ENCODE data around the gene NET1.
A peak's percentile ranks its signal among the peaks of the same experiment; 100 is the strongest.

The NET1 gene

DNA sequence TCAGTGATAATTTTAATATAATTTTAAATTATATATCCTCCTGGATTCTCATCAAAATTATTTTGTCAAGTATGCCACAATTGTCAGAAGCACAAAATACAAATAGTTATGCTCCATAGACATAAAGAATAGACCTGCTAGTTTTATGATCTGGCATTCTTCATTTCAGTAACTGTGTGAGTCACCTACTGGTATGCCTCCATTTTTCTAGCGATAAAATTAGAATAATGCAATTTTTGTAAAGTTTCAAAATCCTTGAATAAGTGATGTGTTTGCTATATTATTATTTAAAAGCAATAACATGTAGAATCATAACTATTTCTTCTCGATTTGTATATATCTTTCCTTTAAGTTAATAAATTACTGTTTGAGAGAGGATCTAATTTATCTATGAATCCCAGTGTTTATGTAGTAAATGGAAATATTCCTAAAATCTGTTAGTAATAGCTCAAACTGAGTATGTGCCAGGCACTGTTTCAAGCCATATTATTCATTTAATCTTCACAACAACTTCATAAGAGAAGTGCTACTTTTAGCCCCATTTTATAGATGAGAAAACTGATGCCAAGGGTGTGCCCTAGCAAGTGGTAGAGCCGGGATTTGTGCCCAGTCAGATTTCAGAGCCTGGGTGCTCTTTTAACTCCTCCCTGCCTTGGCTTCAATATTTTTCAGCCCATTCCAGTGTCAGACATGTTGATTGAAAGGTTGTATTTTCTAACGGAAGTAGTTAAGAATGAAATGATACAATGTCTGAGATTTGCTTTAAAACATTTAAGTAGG is 38.4 kb downstream of the NET1 start:
- H3K27ac ChIP-seq: peak overlapping the region; percentile 86
- TF ChIP-seq, protein P1, sequence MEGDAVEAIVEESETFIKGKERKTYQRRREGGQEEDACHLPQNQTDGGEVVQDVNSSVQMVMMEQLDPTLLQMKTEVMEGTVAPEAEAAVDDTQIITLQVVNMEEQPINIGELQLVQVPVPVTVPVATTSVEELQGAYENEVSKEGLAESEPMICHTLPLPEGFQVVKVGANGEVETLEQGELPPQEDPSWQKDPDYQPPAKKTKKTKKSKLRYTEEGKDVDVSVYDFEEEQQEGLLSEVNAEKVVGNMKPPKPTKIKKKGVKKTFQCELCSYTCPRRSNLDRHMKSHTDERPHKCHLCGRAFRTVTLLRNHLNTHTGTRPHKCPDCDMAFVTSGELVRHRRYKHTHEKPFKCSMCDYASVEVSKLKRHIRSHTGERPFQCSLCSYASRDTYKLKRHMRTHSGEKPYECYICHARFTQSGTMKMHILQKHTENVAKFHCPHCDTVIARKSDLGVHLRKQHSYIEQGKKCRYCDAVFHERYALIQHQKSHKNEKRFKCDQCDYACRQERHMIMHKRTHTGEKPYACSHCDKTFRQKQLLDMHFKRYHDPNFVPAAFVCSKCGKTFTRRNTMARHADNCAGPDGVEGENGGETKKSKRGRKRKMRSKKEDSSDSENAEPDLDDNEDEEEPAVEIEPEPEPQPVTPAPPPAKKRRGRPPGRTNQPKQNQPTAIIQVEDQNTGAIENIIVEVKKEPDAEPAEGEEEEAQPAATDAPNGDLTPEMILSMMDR (conservative IDR thresholded peaks at IDR 0.05): no peak

DNA sequence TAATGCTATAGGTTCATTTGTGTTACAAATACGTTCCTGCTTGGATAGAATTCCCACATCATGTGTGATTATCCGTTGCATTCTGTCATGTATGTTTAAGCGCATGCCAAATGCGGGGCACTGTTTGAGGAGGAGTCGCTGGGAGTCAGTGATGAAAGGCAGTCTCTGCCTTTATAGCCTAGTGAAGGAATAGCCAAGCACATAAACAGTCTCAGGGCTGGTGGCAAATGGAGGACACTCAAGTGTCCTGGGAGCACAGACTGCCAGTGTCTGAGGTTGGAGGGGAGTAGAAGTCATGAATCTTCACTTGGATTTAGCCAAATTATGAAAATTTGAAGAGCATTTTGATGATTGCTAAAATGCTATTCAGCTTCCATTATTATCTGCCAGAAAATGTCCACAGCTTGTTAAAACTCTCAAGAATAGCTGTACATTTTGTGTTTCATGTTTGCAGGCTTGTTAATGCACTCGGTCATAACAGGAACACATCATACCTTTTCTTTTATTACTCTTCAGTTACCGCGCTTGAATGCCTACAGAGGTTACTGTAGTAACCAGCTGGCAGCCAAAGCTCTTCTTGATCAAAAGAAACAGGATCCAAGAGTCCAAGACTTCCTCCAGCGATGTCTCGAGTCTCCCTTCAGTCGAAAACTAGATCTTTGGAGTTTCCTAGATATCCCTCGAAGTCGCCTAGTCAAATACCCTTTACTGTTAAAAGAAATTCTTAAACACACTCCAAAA is 41.6 kb downstream of the NET1 start:
- TF ChIP-seq, protein P1 (conservative IDR thresholded peaks at IDR 0.05): no peak
- H3K27ac ChIP-seq: peak overlapping the region; percentile 86

DNA sequence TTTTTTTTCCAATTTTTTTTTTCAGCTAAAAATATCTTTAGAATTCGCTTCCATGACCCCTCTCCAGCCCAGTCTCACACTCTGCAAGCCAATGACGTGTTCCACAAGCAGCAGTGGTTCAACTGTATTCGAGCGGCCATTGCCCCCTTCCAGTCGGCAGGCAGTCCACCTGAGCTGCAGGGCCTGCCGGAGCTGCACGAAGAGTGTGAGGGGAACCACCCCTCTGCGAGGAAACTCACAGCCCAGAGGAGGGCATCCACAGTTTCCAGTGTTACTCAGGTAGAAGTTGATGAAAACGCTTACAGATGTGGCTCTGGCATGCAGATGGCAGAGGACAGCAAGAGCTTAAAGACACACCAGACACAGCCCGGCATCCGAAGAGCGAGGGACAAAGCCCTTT is 44.2 kb downstream of the NET1 start:
- TF ChIP-seq, protein P1 (conservative IDR thresholded peaks at IDR 0.05): no peak
- H3K27ac ChIP-seq: no peak overlapping the region; the same call in 1 of the 2 replicates

DNA sequence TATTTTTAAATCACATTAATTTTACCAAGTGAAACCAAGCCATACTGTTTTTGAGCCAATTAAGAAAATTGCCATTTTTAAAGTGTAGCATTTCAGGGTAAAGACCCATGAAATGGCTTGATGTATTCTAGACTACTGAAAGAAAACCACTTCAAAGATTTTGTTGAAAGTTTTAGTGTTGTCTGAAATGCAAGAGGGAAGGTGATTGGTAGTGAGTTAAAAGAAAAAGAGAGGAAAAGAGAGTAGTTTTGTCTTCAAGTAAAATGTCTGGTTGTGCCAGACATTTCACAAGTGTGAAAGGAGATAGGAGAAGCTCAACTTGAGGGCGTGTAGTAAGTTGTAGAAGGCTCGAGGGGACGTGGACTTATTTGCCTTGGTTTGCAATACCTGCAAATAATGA is 45.4 kb downstream of the NET1 start:
- no peak overlapping the region; the same call in 1 of the 2 replicates for H3K27ac ChIP-seq
- TF ChIP-seq, protein P1 (conservative IDR thresholded peaks at IDR 0.05): no peak

DNA sequence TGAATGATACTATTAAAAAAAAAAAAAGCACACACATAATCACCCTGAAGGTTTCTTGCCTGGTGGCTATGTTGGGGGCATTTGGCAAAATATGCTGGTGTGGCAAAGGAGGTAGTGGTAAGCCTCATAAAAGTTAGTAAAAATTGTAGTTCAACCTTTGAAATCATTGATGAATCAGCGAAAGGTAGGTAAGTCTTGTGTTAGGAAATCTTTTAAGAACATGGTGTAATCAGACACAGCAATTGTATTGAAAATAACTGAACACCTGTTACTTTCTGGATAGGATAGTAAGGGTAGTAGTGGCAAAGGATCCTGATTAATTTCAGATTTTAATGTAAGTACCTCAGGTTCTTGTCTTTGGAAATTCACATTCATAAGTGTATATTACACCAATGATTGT is 46.1 kb downstream of the NET1 start:
- TF ChIP-seq, protein P1 (conservative IDR thresholded peaks at IDR 0.05): no peak

DNA sequence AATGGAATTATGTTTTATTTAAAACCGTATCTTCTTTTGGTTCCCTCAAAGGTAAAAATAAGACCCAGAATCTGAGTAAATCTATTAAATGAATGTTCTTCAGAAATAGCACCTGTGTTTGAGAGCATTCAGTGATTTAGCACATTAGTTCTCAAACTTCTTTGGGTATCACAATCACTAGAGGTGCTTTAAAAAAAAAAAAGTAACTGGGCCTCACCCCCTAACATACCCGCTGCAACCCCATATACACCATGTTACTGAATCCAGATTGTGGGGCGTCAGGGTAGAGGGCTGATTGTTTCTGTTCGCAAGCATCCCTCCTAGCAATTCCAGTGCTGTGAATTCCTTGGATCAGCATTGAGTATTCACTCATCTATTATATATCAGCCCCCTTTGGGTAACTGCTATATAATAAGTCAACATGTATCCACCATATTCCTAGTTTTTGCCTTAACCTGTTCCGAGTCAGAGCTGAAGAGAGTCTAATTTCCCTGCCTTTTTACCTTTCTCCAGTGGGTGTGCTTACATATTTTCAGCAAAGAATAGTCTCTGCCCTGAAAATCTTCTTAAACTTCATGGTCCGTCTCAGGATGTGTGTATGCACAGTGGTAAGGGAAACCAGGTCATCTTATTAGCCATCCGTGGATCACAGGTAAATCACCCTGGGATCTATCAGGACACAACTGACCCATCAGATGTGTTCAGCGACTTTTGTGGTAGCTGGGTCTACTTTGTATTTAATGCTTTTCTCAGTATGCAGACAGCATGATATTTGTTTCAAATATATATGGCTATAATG is 46.8 kb downstream of the NET1 start:
- peak overlapping the region; percentile 22; the same call in 1 of the 2 replicates for H3K27ac ChIP-seq

More for the DNA sequence above, 46.1 kb downstream of the NET1 start:
- H3K27ac ChIP-seq: no peak overlapping the region; the same call in 1 of the 2 replicates

More for the DNA sequence above, 46.8 kb downstream of the NET1 start:
- TF ChIP-seq, protein P1 (conservative IDR thresholded peaks at IDR 0.05): no peak

All from VCaP (cell line).